SIG-M5 treated with dmso at 0.1 percent for 504 hours (cell line): Measurements from ENCODE around the gene OCA2.

ENCODE experiments used
- DNase-seq: peaks from one replicate; lab custom pipeline; 2025; ENCODE audit not compliant: unreplicated experiment; lab: John Stamatoyannopoulos, UW

OCA2 gene

GRCh38 chr15:27826411-27826810 is 272.7 kb downstream of the OCA2 start:
- DNase-seq, result no peak

- no peak for DNase-seq
Observed at GRCh38 chr15:27824841-27825422, 274.2 kb downstream of the OCA2 start.

- DNase-seq, result no peak
Observed at GRCh38 chr15:27821273-27821672, 277.8 kb downstream of the OCA2 start.

- no peak for DNase-seq
Observed at GRCh38 chr15:27820722-27821121, 278.4 kb downstream of the OCA2 start.

GRCh38 chr15:27820232-27820631 is 278.9 kb downstream of the OCA2 start:
- peak; percentile 24 for DNase-seq

- no peak for DNase-seq
Observed at GRCh38 chr15:27817258-27817657, 281.9 kb downstream of the OCA2 start.

GRCh38 chr15:27816790-27817189 is 282.3 kb downstream of the OCA2 start:
- no peak for DNase-seq

- DNase-seq, result no peak
Observed at GRCh38 chr15:27815035-27815434, 284.1 kb downstream of the OCA2 start.

- DNase-seq, result no peak
Observed at GRCh38 chr15:27813139-27813538, 286.0 kb downstream of the OCA2 start.

GRCh38 chr15:27808182-27808581 is 290.9 kb downstream of the OCA2 start:
- no peak for DNase-seq

GRCh38 chr15:27807335-27807734 is 291.8 kb downstream of the OCA2 start:
- DNase-seq, result no peak

- no peak for DNase-seq
Observed at GRCh38 chr15:27806396-27806795, 292.7 kb downstream of the OCA2 start.

- no peak for DNase-seq
Observed at GRCh38 chr15:27805261-27806220, 293.6 kb downstream of the OCA2 start.

- no peak for DNase-seq
Observed at GRCh38 chr15:27804569-27805260, 294.4 kb downstream of the OCA2 start.

GRCh38 chr15:27798807-27799206 is 300.3 kb downstream of the OCA2 start:
- DNase-seq, result no peak

- DNase-seq, result no peak
Observed at GRCh38 chr15:27797765-27798164, 301.4 kb downstream of the OCA2 start.

- no peak for DNase-seq
Observed at GRCh38 chr15:27796405-27797320, 302.5 kb downstream of the OCA2 start.

- no peak for DNase-seq
Observed at GRCh38 chr15:27792756-27793264, 306.3 kb downstream of the OCA2 start.

GRCh38 chr15:27790270-27790669 is 308.8 kb downstream of the OCA2 start:
- no peak for DNase-seq

GRCh38 chr15:27787931-27788330 is 311.2 kb downstream of the OCA2 start:
- DNase-seq, result no peak

GRCh38 chr15:27784107-27784506 is 315.0 kb downstream of the OCA2 start:
- DNase-seq, result no peak
